Measurements from ENCODE around the gene PGM2L1. TPM values are rescaled to one million over a fixed set of nuclear protein-coding genes. Genes with fewer than 3 reads are reported as not detected.
A peak's percentile ranks its signal among the peaks of the same experiment; 100 is the strongest.

PGM2L1 gene
- total RNA-seq, 4 donors from 2014 or later = 1.2 to 5.8 (median 3.0) TPM

DNA sequence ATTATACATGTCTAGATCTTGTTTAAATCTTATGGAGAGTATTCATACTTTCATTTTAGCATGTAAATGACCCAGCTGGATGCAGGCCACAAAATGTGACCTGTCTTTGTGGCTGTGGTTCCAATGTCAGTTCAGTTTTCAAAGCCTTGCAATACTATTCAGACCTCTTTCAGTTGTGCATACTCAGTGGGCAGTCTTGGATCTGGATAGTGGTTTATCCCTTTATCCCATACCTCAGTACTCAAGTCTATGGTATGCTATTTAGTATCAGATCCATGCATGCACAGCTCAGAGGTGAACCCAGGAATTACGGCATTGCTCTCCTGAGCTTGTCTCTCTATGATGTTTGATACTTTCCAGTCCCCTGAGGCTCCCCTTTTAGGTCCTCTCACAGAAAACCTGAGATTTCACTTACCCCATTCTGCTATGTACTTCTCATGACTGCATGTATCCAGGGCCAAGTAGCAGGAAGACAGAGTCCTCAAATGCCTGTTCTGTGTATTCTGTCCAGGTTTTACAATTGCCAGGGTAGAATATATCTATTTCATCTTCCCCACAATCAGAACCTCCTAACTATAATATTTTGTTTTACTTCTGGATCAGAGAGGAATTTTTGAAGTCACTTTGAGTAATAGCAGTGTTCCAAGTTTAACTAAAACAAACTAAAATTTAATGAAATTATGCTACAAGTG, 79.8 kb downstream of the PGM2L1 start:
- Histone ChIP-seq H3K27me3 (no peaks in the 10 kb centered on the region), H3K4me1 (no peaks in the 10 kb centered on the region), H3K4me3 (no peak overlapping the region), H3K36me3 (no peaks in the 10 kb centered on the region), H3K27ac (no peak overlapping the region), H3K9me3 (peaks cover 0 to 6% (median 0%) of the 10 kb centered on the region in 4 donors)
- no peak for TF ChIP-seq POLR2A (IDR thresholded peaks at IDR 0.05)
- TF ChIP-seq, protein P1, sequence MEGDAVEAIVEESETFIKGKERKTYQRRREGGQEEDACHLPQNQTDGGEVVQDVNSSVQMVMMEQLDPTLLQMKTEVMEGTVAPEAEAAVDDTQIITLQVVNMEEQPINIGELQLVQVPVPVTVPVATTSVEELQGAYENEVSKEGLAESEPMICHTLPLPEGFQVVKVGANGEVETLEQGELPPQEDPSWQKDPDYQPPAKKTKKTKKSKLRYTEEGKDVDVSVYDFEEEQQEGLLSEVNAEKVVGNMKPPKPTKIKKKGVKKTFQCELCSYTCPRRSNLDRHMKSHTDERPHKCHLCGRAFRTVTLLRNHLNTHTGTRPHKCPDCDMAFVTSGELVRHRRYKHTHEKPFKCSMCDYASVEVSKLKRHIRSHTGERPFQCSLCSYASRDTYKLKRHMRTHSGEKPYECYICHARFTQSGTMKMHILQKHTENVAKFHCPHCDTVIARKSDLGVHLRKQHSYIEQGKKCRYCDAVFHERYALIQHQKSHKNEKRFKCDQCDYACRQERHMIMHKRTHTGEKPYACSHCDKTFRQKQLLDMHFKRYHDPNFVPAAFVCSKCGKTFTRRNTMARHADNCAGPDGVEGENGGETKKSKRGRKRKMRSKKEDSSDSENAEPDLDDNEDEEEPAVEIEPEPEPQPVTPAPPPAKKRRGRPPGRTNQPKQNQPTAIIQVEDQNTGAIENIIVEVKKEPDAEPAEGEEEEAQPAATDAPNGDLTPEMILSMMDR (IDR thresholded peaks at IDR 0.05) = no peak
- no peak for DNase-seq

DNA sequence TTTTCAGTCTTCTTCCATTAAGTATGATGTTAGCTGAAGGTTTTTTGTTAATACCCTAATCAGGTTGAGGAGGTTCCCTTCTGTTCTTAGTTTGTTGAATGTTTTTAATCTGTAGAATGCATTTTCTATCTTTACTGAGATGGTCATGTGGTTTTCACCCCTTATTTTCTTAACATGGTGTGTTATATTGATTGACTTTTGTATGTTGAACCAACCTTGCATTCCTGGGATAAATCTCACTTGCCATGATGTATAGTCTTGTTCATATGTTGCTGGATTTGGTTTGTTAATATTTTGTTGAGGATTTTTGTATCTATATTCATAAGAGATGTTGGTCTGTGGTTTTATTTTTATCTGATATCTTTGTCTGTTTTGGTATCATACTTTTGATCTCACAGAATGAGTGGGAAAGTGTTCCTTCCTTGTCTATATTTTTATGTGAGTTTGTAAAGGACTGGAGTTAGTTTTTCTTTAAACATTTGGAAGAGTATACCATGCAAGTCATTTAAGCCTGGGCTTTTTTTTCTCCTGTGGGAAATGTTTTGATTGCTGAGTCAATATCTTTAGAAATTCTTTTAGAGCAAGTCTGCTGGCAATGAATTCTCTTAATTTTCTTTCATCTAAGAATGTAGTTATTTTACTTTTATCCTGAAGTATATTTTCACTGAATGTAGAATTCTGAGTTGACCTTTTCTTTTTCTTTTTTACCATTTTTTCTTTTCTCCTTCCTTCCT, 81.3 kb downstream of the PGM2L1 start:
- H3K27me3 ChIP-seq = no peaks in the 10 kb centered on the region
- H3K9me3 ChIP-seq = peaks cover 0 to 6% (median 0%) of the 10 kb centered on the region in 4 donors
- DNase-seq = no peak
- no peaks in the 10 kb centered on the region for H3K36me3 ChIP-seq
- H3K27ac ChIP-seq = no peak overlapping the region
- H3K4me1 ChIP-seq = no peaks in the 10 kb centered on the region
- TF ChIP-seq POLR2A (IDR thresholded peaks at IDR 0.05) = no peak
- TF ChIP-seq, protein P1 (IDR thresholded peaks at IDR 0.05) = no peak
- H3K4me3 ChIP-seq = no peak overlapping the region

DNA sequence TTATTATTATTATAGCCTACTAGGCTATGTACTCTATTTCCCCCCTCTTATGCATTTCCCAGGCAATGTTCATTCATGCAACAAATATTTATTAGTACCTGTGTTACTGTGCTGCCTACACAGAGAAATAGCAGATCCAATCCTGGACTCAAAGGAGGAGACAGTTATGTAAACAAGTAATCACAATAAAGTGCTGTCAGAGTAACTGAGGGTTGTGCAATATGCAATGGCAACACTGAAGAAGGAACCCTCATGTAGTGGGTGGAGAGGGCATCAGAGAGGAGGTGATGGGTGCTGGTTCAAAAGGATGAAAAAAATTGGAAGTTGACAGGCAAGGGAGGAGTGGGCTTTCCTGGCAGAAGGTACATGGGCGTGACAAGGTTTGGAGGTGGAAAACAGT, 85.9 kb downstream of the PGM2L1 start:
- Histone ChIP-seq H3K4me3 (no peak overlapping the region), H3K27ac (no peak overlapping the region), H3K27me3 (peaks cover 0 to 4% of the 10 kb centered on the region in 2 donors), H3K36me3 (no peaks in the 10 kb centered on the region), H3K9me3 (peaks cover 0 to 6% (median 0%) of the 10 kb centered on the region in 4 donors), H3K4me1 (peaks cover 0 to 11% (median 2%) of the 10 kb centered on the region in 4 donors)
- TF ChIP-seq, protein P1 (IDR thresholded peaks at IDR 0.05) = no peak
- no peak for TF ChIP-seq POLR2A (IDR thresholded peaks at IDR 0.05)
- DNase-seq = no peak

DNA sequence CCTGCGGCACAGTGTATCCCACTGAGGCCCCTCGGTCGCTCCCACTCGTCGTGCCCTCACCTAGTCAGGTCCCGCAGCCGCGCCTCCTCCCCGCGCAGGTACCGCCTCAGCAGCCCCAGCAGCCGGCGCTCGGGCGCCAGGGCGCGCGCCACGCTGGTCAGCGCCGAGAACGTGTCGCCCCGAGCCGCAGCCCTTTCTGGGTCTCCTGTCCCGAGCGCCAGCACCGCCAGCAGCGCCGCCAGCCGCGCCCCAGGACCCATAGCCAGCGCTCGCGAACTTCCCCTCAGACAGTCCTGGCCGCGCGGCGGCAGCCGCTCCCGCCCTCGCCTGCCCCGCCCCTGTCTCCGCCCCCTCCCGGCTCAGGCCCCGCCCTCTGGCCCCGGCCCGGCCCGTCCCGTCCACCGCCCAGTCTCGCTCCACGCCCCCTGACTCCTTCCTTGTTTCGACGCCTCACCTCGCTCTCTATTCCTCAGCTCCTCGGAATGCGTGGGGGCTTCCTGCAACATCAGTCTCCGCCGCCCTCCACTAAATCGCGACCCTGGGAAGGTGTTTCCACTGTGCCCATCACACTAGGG, 86.8 kb downstream of the PGM2L1 start, which contains the start of gene P4HA3:
TSS of gene P4HA3 (minus strand) at position 289 of the 575 bp plus-strand sequence. CDS start at position 260, 29 bp downstream.
- peak in 2 of 3 donors; percentile 70 to 86 for DNase-seq
- H3K4me1 ChIP-seq = peaks cover 0 to 11% (median 2%) of the 10 kb centered on the region in 4 donors
- peak within 1 kb of the TSS in 3 of 4 donors; percentile 37 to 60 (median 46) for H3K4me3 ChIP-seq
- TF ChIP-seq POLR2A (IDR thresholded peaks at IDR 0.05) = no peak
- TF ChIP-seq, protein P1 (IDR thresholded peaks at IDR 0.05) = no peak
- H3K9me3 ChIP-seq = peaks cover 0 to 2% (median 0%) of the 10 kb centered on the region in 4 donors
- no peak within 1 kb of the TSS for H3K27ac ChIP-seq
- H3K27me3 ChIP-seq = peaks cover 0 to 4% of the 10 kb centered on the region in 2 donors
- no peaks in the 10 kb centered on the region for H3K36me3 ChIP-seq

DNA sequence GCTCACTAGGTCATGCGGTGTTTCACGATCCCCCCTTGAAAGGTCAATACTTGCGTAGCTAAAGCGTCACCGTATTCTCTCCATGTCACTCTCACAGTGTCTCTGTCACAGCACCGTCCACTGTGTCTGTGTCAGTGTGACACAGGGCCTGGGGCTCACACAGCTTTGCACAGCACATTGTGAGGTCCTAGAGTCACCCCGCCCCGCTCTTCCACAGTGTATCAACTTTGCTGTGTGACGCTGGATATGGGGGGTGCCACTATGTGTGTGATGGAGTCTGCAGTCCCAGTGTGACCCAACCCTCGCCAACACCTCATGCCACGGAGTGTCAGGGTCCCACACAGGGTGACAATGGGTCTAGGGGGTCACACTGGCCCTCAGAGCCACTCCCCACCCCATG, 87.4 kb downstream of the PGM2L1 start:
- peaks cover 0 to 11% (median 2%) of the 10 kb centered on the region in 4 donors for H3K4me1 ChIP-seq
- peaks cover 0 to 4% of the 10 kb centered on the region in 2 donors for H3K27me3 ChIP-seq
- H3K27ac ChIP-seq = no peak overlapping the region
- TF ChIP-seq, protein P1 (IDR thresholded peaks at IDR 0.05) = no peak
- TF ChIP-seq POLR2A (IDR thresholded peaks at IDR 0.05) = no peak
- peak overlapping the region in 2 of 4 donors; percentile 46 to 60 for H3K4me3 ChIP-seq
- H3K9me3 ChIP-seq = no peaks in the 10 kb centered on the region
- DNase-seq = no peak
- H3K36me3 ChIP-seq = no peaks in the 10 kb centered on the region
